GM23338 (cell line): ENCODE results near the gene ACSL4. TPM values are rescaled to one million over a fixed set of nuclear protein-coding genes. Genes with fewer than 3 reads are reported as not detected.

Experiments used
- ATAC-seq: fragments of 200-7000 bp; cut with Tn5 transposase; 3 replicates; pipeline ENCODE4 v1.9.1; 2020
- DNase-seq: peaks from one replicate; pipeline ENCODE4 v3.0.0-alpha.2; 2015; ENCODE audit warnings: low spot score
- H2AFZ ChIP-seq: fragments of 200-600 bp; sonication (generic); 2 replicates; pipeline ENCODE4 v1.8.0; 2016; ENCODE audit warnings: antibody characterized with exemption, mild to moderate bottlenecking, moderate library complexity
- H3F3A ChIP-seq: fragments of 200-600 bp; sonication (generic); replicated peaks from 2 replicates; pipeline ENCODE4 v1.8.0; 2017; ENCODE audit warnings: antibody characterized with exemption, mixed run types, low read depth
- H3K27ac ChIP-seq: fragments of 200-600 bp; sonication (generic); 2 replicates; pipeline ENCODE4 v1.6.1; 2016; ENCODE audit warnings: low read depth
- H3K27me3 ChIP-seq: fragments of 200-600 bp; sonication (generic); 2 replicates; pipeline ENCODE4 v1.8.0; 2016; ENCODE audit warnings: mild to moderate bottlenecking, mixed run types, moderate library complexity; ENCODE audit not compliant: insufficient read depth
- H3K36me3 ChIP-seq: fragments of 200-600 bp; sonication (generic); 2 replicates; pipeline ENCODE4 v1.8.0; 2016; ENCODE audit warnings: mild to moderate bottlenecking; ENCODE audit not compliant: insufficient read depth
- H3K4me1 ChIP-seq: fragments of 200-600 bp; sonication (generic); 2 replicates; pipeline ENCODE4 v1.8.0; 2016; ENCODE audit warnings: mild to moderate bottlenecking, moderate library complexity; ENCODE audit not compliant: insufficient read depth
- H3K4me2 ChIP-seq: fragments of 200-600 bp; sonication (generic); 2 replicates; pipeline ENCODE4 v1.7.1; 2017; ENCODE audit warnings: mixed run types
- H3K4me3 ChIP-seq: fragments of 200-600 bp; sonication (generic); 2 replicates; pipeline ENCODE4 v1.6.1; 2016; ENCODE audit warnings: mixed run types
- H3K79me2 ChIP-seq: fragments of 200-600 bp; sonication (generic); replicated peaks from 2 replicates; pipeline ENCODE4 v1.8.0; 2017; ENCODE audit warnings: mild to moderate bottlenecking; ENCODE audit not compliant: insufficient read depth
- H3K9me2 ChIP-seq: fragments of 200-600 bp; sonication (generic); 2 replicates; pipeline ENCODE4 v1.8.0; 2017; ENCODE audit not compliant: insufficient read depth
- H4K20me1 ChIP-seq: fragments of 200-600 bp; sonication (generic); replicated peaks from 2 replicates; pipeline ENCODE4 v1.8.0; 2017; ENCODE audit warnings: mild to moderate bottlenecking; ENCODE audit not compliant: insufficient read depth
- H3K27ac Mint-ChIP-seq: 2 replicates; pipeline ENCODE4 v1.8.0; 2020; ENCODE audit warnings: inconsistent platforms, mild to moderate bottlenecking, moderate library complexity, mixed read lengths
- H3K27me3 Mint-ChIP-seq: 3 replicates; pipeline ENCODE4 v1.8.0; 2022; ENCODE audit warnings: low read depth, mild to moderate bottlenecking, moderate library complexity, mixed read lengths, inconsistent platforms; ENCODE audit not compliant: insufficient read depth, poor library complexity
- H3K36me3 Mint-ChIP-seq: 3 replicates; pipeline ENCODE4 v1.8.0; 2021; ENCODE audit warnings: low read depth, mild to moderate bottlenecking, inconsistent platforms, moderate library complexity, mixed read lengths
- H3K4me1 Mint-ChIP-seq: 3 replicates; pipeline ENCODE4 v1.8.0; 2020; ENCODE audit warnings: mild to moderate bottlenecking, inconsistent platforms, mixed read lengths
- H3K4me3 Mint-ChIP-seq: 3 replicates; pipeline ENCODE4 v1.8.0; 2021; ENCODE audit warnings: moderate library complexity, mild to moderate bottlenecking, inconsistent platforms, mixed read lengths
- H3K9me3 Mint-ChIP-seq: 3 replicates; pipeline ENCODE4 v1.8.0; 2020; ENCODE audit warnings: moderate library complexity, mild to moderate bottlenecking, inconsistent platforms, mixed read lengths
- CREB1 ChIP-seq: fragments of 250-450 bp; sonication (Bioruptor Pico); IDR thresholded peaks from 2 replicates; pipeline ENCODE4 v1.5.0; 2020; ENCODE audit warnings: low read depth, mild to moderate bottlenecking, moderate library complexity
- EZH2 ChIP-seq: fragments of 200-600 bp; sonication (generic); IDR thresholded peaks from one replicate; pipeline ENCODE4 v1.8.0; 2017; ENCODE audit warnings: antibody characterized with exemption, mild to moderate bottlenecking, low read depth; ENCODE audit not compliant: unreplicated experiment
- EZH2phosphoT487 ChIP-seq: fragments of 200-600 bp; sonication (generic); IDR thresholded peaks from one replicate; pipeline ENCODE4 v1.8.1; 2018; ENCODE audit warnings: antibody characterized with exemption; ENCODE audit not compliant: unreplicated experiment
- JUNB ChIP-seq: IDR thresholded peaks from one replicate; pipeline ENCODE4 v1.6.1; 2016; ENCODE audit warnings: antibody characterized with exemption; ENCODE audit not compliant: unreplicated experiment
- NANOG ChIP-seq: IDR thresholded peaks from 2 replicates; pipeline ENCODE4 v1.6.1; 2016; ENCODE audit warnings: antibody characterized with exemption, borderline replicate concordance
- POLR2AphosphoS5 ChIP-seq: IDR thresholded peaks from 2 replicates; pipeline ENCODE4 v1.6.1; 2016; ENCODE audit warnings: antibody characterized with exemption, low read depth
- STAT1 ChIP-seq: IDR thresholded peaks from one replicate; pipeline ENCODE4 v1.6.1; 2016; ENCODE audit warnings: antibody characterized with exemption; ENCODE audit not compliant: unreplicated experiment
- ZNF114 ChIP-seq: fragments of 250-450 bp; sonication (Bioruptor Pico); IDR thresholded peaks from 2 replicates; pipeline ENCODE4 v1.5.0; 2020; ENCODE audit warnings: mild to moderate bottlenecking, moderate library complexity
- ZNF331 ChIP-seq: fragments of 250-450 bp; sonication (Bioruptor Pico); IDR thresholded peaks from 2 replicates; pipeline ENCODE4 v1.5.0; 2020; ENCODE audit warnings: low read depth, mild to moderate bottlenecking, moderate library complexity
- polyA plus RNA-seq: library from polyadenylated mRNA; unstranded; fragments of >200 nt; fragmentation: Nextera tagmentation; extraction: Ambion mirVana; gene quantifications from 2 replicates; pipeline ENCODE4 v1.2.1, GENCODE V29; 2016
- total RNA-seq: library from RNA; depleted of rRNA; stranded (reverse); fragments of >200 nt; shearing (Covaris generic); gene quantifications from 2 replicates; pipeline ENCODE4 v1.2.3, GENCODE V29; 2014
- TF ChIP-seq, protein P1 (sequence below): fragments of 250-450 bp; sonication (Bioruptor Pico); IDR thresholded peaks from 2 replicates; pipeline ENCODE4 v1.5.0; 2020; ENCODE audit warnings: mild to moderate bottlenecking, moderate library complexity
- TF ChIP-seq, protein P2 (sequence below): IDR thresholded peaks from 2 replicates; pipeline ENCODE4 v1.6.1; 2016; ENCODE audit warnings: antibody characterized with exemption
- TF ChIP-seq, protein P3 (sequence below), 2 experiments: fragments of 200-600 bp in 1 of 2; sonication (generic) in 1 of 2; conservative IDR thresholded peaks; 2 replicates each; pipeline versions ENCODE4 v1.5.1 to v1.6.1; 2016 to 2017; ENCODE audit warnings: antibody characterized with exemption in 2 of 2, low read depth in 2 of 2, mild to moderate bottlenecking in 2 of 2, moderate library complexity in 1 of 2
- TF ChIP-seq, protein P4 (sequence below): IDR thresholded peaks from one replicate; pipeline ENCODE4 v1.6.1; 2018; ENCODE audit warnings: antibody characterized with exemption; ENCODE audit not compliant: unreplicated experiment

The ACSL4 gene
- total and polyA plus RNA-seq, 2 experiments from 2014 or later, result 17.8 to 76.3 TPM

DNA sequence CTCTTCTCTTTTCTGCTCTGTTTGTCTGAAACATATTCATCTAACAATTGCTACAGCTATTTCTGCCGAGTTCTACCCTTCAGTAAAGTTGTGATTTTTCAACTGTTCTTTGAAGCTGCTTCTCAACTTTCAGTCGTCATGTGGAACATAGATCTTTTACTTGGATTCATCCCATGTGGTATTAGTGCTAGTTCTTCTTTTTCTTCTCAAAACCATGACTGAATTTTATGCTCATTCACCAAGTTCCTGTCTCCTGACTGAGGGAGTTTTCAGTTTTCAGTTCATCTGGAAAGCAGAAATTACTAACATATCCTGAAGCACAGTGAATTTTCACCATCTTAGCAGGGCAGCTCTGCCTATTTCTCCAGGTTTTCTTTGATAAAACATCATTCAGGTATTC is 12.1 kb downstream of the ACSL4 start:
- Histone ChIP-seq H3K4me3 (no peak overlapping the region), H3K9me2 (no peaks in the 10 kb centered on the region), H3K4me1 (0 out of 2 replicates have a peak, but pooled peaks cover 6% of the 10 kb centered on the region), H3K4me2 (no peak overlapping the region), H3K79me2 (peaks cover 40% of the 10 kb centered on the region), H3F3A (no peaks in the 10 kb centered on the region), H3K36me3 (no peaks in the 10 kb centered on the region), H4K20me1 (no peaks in the 10 kb centered on the region), H2AFZ (no peak overlapping the region), H3K27me3 (no peaks in the 10 kb centered on the region), H3K27ac (no peak overlapping the region)
- no peak for TF ChIP-seq EZH2phosphoT487
- no peak for TF ChIP-seq JUNB
- TF ChIP-seq STAT1, result no peak
- TF ChIP-seq, protein P1, sequence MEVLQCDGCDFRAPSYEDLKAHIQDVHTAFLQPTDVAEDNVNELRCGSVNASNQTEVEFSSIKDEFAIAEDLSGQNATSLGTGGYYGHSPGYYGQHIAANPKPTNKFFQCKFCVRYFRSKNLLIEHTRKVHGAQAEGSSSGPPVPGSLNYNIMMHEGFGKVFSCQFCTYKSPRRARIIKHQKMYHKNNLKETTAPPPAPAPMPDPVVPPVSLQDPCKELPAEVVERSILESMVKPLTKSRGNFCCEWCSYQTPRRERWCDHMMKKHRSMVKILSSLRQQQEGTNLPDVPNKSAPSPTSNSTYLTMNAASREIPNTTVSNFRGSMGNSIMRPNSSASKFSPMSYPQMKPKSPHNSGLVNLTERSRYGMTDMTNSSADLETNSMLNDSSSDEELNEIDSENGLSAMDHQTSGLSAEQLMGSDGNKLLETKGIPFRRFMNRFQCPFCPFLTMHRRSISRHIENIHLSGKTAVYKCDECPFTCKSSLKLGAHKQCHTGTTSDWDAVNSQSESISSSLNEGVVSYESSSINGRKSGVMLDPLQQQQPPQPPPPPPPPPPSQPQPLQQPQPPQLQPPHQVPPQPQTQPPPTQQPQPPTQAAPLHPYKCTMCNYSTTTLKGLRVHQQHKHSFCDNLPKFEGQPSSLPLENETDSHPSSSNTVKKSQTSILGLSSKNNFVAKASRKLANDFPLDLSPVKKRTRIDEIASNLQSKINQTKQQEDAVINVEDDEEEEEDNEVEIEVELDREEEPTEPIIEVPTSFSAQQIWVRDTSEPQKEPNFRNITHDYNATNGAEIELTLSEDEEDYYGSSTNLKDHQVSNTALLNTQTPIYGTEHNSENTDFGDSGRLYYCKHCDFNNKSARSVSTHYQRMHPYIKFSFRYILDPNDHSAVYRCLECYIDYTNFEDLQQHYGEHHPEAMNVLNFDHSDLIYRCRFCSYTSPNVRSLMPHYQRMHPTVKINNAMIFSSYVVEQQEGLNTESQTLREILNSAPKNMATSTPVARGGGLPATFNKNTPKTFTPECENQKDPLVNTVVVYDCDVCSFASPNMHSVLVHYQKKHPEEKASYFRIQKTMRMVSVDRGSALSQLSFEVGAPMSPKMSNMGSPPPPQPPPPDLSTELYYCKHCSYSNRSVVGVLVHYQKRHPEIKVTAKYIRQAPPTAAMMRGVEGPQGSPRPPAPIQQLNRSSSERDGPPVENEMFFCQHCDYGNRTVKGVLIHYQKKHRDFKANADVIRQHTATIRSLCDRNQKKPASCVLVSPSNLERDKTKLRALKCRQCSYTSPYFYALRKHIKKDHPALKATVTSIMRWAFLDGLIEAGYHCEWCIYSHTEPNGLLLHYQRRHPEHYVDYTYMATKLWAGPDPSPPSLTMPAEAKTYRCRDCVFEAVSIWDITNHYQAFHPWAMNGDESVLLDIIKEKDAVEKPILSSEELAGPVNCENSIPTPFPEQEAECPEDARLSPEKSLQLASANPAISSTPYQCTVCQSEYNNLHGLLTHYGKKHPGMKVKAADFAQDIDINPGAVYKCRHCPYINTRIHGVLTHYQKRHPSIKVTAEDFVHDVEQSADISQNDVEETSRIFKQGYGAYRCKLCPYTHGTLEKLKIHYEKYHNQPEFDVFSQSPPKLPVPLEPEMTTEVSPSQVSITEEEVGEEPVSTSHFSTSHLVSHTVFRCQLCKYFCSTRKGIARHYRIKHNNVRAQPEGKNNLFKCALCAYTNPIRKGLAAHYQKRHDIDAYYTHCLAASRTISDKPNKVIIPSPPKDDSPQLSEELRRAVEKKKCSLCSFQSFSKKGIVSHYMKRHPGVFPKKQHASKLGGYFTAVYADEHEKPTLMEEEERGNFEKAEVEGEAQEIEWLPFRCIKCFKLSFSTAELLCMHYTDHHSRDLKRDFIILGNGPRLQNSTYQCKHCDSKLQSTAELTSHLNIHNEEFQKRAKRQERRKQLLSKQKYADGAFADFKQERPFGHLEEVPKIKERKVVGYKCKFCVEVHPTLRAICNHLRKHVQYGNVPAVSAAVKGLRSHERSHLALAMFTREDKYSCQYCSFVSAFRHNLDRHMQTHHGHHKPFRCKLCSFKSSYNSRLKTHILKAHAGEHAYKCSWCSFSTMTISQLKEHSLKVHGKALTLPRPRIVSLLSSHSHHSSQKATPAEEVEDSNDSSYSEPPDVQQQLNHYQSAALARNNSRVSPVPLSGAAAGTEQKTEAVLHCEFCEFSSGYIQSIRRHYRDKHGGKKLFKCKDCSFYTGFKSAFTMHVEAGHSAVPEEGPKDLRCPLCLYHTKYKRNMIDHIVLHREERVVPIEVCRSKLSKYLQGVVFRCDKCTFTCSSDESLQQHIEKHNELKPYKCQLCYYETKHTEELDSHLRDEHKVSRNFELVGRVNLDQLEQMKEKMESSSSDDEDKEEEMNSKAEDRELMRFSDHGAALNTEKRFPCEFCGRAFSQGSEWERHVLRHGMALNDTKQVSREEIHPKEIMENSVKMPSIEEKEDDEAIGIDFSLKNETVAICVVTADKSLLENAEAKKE (CRISPR knock-in tag), result no peak
- TF ChIP-seq, protein P2, sequence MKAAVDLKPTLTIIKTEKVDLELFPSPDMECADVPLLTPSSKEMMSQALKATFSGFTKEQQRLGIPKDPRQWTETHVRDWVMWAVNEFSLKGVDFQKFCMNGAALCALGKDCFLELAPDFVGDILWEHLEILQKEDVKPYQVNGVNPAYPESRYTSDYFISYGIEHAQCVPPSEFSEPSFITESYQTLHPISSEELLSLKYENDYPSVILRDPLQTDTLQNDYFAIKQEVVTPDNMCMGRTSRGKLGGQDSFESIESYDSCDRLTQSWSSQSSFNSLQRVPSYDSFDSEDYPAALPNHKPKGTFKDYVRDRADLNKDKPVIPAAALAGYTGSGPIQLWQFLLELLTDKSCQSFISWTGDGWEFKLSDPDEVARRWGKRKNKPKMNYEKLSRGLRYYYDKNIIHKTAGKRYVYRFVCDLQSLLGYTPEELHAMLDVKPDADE, result no peak
- no peak for TF ChIP-seq ZNF331 (CRISPR knock-in tag)
- no peak for TF ChIP-seq CREB1 (CRISPR knock-in tag)
- TF ChIP-seq POLR2AphosphoS5, result no peak
- TF ChIP-seq ZNF114 (CRISPR knock-in tag), result no peak
- TF ChIP-seq, protein P3, sequence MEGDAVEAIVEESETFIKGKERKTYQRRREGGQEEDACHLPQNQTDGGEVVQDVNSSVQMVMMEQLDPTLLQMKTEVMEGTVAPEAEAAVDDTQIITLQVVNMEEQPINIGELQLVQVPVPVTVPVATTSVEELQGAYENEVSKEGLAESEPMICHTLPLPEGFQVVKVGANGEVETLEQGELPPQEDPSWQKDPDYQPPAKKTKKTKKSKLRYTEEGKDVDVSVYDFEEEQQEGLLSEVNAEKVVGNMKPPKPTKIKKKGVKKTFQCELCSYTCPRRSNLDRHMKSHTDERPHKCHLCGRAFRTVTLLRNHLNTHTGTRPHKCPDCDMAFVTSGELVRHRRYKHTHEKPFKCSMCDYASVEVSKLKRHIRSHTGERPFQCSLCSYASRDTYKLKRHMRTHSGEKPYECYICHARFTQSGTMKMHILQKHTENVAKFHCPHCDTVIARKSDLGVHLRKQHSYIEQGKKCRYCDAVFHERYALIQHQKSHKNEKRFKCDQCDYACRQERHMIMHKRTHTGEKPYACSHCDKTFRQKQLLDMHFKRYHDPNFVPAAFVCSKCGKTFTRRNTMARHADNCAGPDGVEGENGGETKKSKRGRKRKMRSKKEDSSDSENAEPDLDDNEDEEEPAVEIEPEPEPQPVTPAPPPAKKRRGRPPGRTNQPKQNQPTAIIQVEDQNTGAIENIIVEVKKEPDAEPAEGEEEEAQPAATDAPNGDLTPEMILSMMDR (conservative IDR thresholded peaks at IDR 0.05; ENCODE audit: low read depth in 2 of 2), result no peak
- TF ChIP-seq NANOG, result no peak
- TF ChIP-seq, protein P4, sequence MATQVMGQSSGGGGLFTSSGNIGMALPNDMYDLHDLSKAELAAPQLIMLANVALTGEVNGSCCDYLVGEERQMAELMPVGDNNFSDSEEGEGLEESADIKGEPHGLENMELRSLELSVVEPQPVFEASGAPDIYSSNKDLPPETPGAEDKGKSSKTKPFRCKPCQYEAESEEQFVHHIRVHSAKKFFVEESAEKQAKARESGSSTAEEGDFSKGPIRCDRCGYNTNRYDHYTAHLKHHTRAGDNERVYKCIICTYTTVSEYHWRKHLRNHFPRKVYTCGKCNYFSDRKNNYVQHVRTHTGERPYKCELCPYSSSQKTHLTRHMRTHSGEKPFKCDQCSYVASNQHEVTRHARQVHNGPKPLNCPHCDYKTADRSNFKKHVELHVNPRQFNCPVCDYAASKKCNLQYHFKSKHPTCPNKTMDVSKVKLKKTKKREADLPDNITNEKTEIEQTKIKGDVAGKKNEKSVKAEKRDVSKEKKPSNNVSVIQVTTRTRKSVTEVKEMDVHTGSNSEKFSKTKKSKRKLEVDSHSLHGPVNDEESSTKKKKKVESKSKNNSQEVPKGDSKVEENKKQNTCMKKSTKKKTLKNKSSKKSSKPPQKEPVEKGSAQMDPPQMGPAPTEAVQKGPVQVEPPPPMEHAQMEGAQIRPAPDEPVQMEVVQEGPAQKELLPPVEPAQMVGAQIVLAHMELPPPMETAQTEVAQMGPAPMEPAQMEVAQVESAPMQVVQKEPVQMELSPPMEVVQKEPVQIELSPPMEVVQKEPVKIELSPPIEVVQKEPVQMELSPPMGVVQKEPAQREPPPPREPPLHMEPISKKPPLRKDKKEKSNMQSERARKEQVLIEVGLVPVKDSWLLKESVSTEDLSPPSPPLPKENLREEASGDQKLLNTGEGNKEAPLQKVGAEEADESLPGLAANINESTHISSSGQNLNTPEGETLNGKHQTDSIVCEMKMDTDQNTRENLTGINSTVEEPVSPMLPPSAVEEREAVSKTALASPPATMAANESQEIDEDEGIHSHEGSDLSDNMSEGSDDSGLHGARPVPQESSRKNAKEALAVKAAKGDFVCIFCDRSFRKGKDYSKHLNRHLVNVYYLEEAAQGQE, result no peak
- TF ChIP-seq EZH2, result no peak
- peaks cover 3% of the 10 kb centered on the region; the same call in 1 of the 3 replicates for H3K36me3 Mint-ChIP-seq
- no peak for ATAC-seq
- H3K9me3 Mint-ChIP-seq, result no peaks in the 10 kb centered on the region
- peak overlapping the region; percentile 63 for H3K27ac Mint-ChIP-seq
- H3K4me1 Mint-ChIP-seq, result peaks cover 20% of the 10 kb centered on the region; the same call in 2 of the 3 replicates
- no peak for DNase-seq
- no peaks in the 10 kb centered on the region for H3K27me3 Mint-ChIP-seq
- H3K4me3 Mint-ChIP-seq, result no peak overlapping the region
